HL-60 (cell line): ENCODE data around the gene RPS27L.

Source experiments
- CTCF ChIP-seq: IDR thresholded peaks from one replicate; pipeline ENCODE4 v1.5.1; 2011; ENCODE audit warnings: low read length, control low read depth, inconsistent platforms; ENCODE audit not compliant: insufficient read depth
- POLR2AphosphoS5 ChIP-seq: IDR thresholded peaks from 2 replicates; pipeline ENCODE4 v1.6.1; 2012; ENCODE audit warnings: low read depth
- REST ChIP-seq: IDR thresholded peaks from 2 replicates; pipeline ENCODE4 v1.6.1; 2012; ENCODE audit warnings: low read depth; ENCODE audit not compliant: insufficient replicate concordance

- TF ChIP-seq CTCF = no peak
- no peak for TF ChIP-seq POLR2AphosphoS5
- no peak for TF ChIP-seq REST
Observed at GRCh38 chr15:63202861-63203260, 45.6 kb upstream of the RPS27L start.
